ENCODE measurements around the gene FARS2.

FARS2 gene

DNA sequence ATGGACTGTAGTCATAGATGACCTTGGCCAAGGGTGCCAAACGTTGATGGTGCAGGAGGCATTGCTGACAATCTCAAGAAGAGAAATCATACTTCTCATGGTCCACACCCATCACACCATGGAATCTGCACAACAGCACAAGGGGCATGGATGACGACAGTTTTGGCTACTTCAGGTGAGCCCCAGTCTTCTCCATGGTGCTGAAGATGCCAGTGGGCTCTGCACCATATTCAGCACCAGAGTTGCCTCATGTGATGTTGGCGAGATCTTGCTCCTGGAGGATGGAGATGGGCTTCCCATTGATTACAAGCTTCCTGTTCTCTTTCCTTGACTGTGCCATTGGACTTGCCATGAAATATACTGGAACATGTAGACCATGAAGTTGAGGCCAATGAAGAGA lies 556.6 kb downstream of the FARS2 start:
- no peak for DNase-seq (ENCODE audit: extremely low read depth in 1 of 2, low read depth in 1 of 2)

GRCh38 chr6:5818959-5819358 lies 557.6 kb downstream of the FARS2 start:
- no peak for DNase-seq (ENCODE audit: extremely low read depth in 1 of 2, low read depth in 1 of 2)

Measured in activated CD8-positive, alpha-beta memory T cell treated with anti-CD3 and anti-CD28 coated beads for 1 hour (primary cell).